ENCODE results near the gene CELF5.

Gene CELF5

GRCh38 chr19:3239367-3239766, 14.9 kb downstream of the CELF5 start:
- no peak for DNase-seq (ENCODE audit: low read depth in 3 of 3)

- DNase-seq (ENCODE audit: low read depth in 3 of 3) = peak in 1 of 3 experiments; percentile 48
Observed at GRCh38 chr19:3243819-3244700, 19.6 kb downstream of the CELF5 start.

GRCh38 chr19:3245050-3245449, 20.6 kb downstream of the CELF5 start:
- DNase-seq (ENCODE audit: low read depth in 3 of 3) = no peak

- no peak for DNase-seq (ENCODE audit: low read depth in 3 of 3)
Observed at GRCh38 chr19:3248728-3249326, 24.4 kb downstream of the CELF5 start.

- DNase-seq (ENCODE audit: low read depth in 3 of 3) = no peak
Observed at GRCh38 chr19:3249408-3249807, 24.9 kb downstream of the CELF5 start.

- DNase-seq (ENCODE audit: low read depth in 3 of 3) = peak in 1 of 3 experiments; percentile 39
Observed at GRCh38 chr19:3250675-3251074, 26.2 kb downstream of the CELF5 start.

- no peak for DNase-seq (ENCODE audit: low read depth in 3 of 3)
Observed at GRCh38 chr19:3251229-3251628, 26.8 kb downstream of the CELF5 start.

- no peak for DNase-seq (ENCODE audit: low read depth in 3 of 3)
Observed at GRCh38 chr19:3252650-3253049, 28.2 kb downstream of the CELF5 start.

- DNase-seq (ENCODE audit: low read depth in 3 of 3) = no peak
Observed at GRCh38 chr19:3253270-3253669, 28.8 kb downstream of the CELF5 start.

- no peak for DNase-seq (ENCODE audit: low read depth in 3 of 3)
Observed at GRCh38 chr19:3254520-3254919, 30.1 kb downstream of the CELF5 start.

- DNase-seq (ENCODE audit: low read depth in 3 of 3) = no peak
Observed at GRCh38 chr19:3257071-3257470, 32.6 kb downstream of the CELF5 start.

- no peak for DNase-seq (ENCODE audit: low read depth in 3 of 3)
Observed at GRCh38 chr19:3262362-3262761, 37.9 kb downstream of the CELF5 start.

GRCh38 chr19:3263866-3264265, 39.4 kb downstream of the CELF5 start:
- no peak for DNase-seq (ENCODE audit: low read depth in 3 of 3)

- DNase-seq (ENCODE audit: low read depth in 3 of 3) = no peak
Observed at GRCh38 chr19:3265432-3265831, 41.0 kb downstream of the CELF5 start.

- no peak for DNase-seq (ENCODE audit: low read depth in 3 of 3)
Observed at GRCh38 chr19:3266092-3266693, 41.7 kb downstream of the CELF5 start.

GRCh38 chr19:3266792-3267514, 42.5 kb downstream of the CELF5 start:
- no peak for DNase-seq (ENCODE audit: low read depth in 3 of 3)

- DNase-seq (ENCODE audit: low read depth in 3 of 3) = no peak
Observed at GRCh38 chr19:3268326-3268725, 43.9 kb downstream of the CELF5 start.

- no peak for DNase-seq (ENCODE audit: low read depth in 3 of 3)
Observed at GRCh38 chr19:3268763-3269162, 44.3 kb downstream of the CELF5 start.

- no peak for DNase-seq (ENCODE audit: low read depth in 3 of 3)
Observed at GRCh38 chr19:3269916-3270671, 45.6 kb downstream of the CELF5 start.

- DNase-seq (ENCODE audit: low read depth in 3 of 3) = peak in 2 of 3 experiments; percentile 29 to 53
Observed at GRCh38 chr19:3270902-3271301, 46.4 kb downstream of the CELF5 start.

GRCh38 chr19:3272401-3272931, 48.0 kb downstream of the CELF5 start:
- DNase-seq (ENCODE audit: low read depth in 3 of 3) = no peak

Data from stimulated activated CD4-positive, alpha-beta T cell treated with anti-CD3 and anti-CD28 coated beads, TNF-alpha, amount 100 ng/mL, for 24 hours (primary cell).